ENCODE measurements around the gene CTCFL.

GRCh38 chr20:57526885-57527460 lies 2.0 kb upstream of the CTCFL start:
- TF ChIP-seq CTCF (IDR thresholded peaks at IDR 0.05) (no peak), EP300 (IDR thresholded peaks at IDR 0.05; ENCODE audit: low read depth) (no peak), POLR2A (IDR thresholded peaks at IDR 0.05) (no peak)
